GM10847 (cell line): ENCODE results near the gene VPS51.
A peak's percentile ranks its signal among the peaks of the same experiment; 100 is the strongest.

Experiments
- POLR2A ChIP-seq: IDR thresholded peaks from 2 replicates; pipeline ENCODE4 v1.6.1; 2011; ENCODE audit not compliant: insufficient read length; ENCODE audit errors: extremely low read depth

VPS51 gene

GRCh38 chr11:65065851-65066250, 30.2 kb upstream of the VPS51 start:
- no peak for TF ChIP-seq POLR2A

DNA sequence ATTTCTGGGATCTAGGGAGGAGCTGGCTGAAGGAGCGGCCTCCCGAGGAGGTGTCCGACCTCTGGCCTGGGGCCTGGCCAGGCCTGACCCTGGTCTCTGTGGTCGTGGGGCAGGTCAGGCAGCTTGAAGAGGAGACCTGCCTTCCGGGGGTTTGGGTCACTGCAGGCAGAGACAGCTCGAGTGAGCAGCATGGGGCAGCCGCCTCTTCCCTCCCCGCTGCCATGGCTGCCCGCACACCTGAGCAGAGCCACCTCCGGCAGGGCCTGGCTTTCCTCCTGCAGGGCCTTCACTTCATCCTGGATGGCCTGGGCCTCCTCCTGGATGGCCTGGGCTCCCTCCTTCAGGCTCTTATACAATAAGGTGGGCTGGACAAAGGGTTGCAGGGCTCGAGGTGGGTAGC, 29.7 kb upstream of the VPS51 start:
- TF ChIP-seq POLR2A: no peak

- TF ChIP-seq POLR2A: no peak
Measured at GRCh38 chr11:65066805-65067291, 29.2 kb upstream of the VPS51 start.

GRCh38 chr11:65067446-65067845, 28.6 kb upstream of the VPS51 start:
- no peak for TF ChIP-seq POLR2A

DNA sequence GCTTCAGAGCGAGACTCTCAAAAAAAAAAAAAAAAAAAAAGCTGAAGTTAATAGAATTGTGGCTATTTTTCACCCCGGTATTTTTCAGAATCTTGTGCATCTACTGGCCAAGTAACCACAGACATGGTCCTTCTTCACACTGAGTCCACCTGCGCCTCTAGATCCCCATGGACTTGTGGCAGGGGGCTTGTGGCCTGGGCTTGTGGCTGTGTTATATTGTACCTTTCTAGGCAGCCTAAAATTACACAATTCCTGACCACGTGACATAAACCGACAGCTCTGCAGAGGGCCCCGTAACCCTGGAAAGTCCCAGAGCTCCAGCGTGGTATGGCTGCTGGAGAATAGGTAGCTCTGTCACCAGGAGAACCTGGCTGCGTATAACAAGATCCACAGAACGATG, 26.8 kb upstream of the VPS51 start:
- TF ChIP-seq POLR2A: no peak

GRCh38 chr11:65071907-65072630, 23.9 kb upstream of the VPS51 start:
- TF ChIP-seq POLR2A: no peak

DNA sequence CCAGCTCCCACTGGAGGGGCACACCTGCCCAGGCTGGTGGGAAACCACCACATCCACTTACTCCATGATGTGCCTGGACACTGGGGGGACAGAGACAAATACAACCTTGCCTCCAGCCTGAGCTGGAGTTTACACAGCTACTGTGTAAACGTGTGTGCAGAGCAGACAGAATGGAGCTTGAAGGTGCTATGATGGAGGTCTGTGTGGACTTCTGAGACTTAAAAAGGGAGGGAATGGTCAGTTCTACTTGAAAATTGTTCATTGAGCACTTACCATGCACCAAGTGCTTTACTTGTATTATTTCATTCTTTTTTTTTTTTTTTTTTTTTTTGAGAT, 23.4 kb upstream of the VPS51 start:
- TF ChIP-seq POLR2A: no peak

DNA sequence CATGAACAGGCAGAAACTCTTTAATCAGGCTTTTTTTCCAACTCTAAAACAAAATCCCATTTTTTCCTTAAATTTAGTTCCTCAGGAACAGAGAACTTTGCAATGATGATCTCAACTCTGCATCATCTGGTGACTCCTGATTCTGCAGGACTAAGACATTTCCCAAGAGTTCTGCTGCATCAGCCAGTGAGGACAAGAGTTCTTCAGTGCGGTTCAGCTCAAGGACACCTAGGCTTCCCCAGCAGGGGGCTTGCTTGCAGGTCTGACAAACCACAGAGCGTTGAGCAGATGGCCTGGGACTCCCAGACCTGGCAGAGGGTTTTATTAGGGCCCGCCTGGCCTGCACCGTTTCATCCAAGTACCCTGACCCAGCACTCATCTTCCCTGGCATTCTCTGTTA, 18.6 kb upstream of the VPS51 start:
- no peak for TF ChIP-seq POLR2A

DNA sequence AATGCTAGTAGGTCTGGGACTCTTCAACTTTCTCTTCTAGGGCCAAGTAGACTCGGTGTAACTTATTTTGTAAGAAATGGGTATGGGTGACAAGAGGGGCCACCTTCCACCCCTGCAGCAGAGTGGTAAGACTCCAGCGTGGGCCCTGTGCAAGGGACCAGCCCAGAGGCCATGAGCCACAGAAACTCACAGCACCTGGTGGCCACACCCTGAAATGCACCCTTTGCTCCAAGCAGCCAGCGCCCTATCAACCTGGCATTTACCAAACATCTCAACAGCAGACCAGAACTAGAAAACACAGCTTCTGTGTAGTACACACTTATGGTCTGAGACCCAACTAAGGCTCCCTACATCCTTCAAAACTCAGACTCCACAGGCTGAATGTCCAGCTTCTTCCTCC, 17.9 kb upstream of the VPS51 start:
- no peak for TF ChIP-seq POLR2A

DNA sequence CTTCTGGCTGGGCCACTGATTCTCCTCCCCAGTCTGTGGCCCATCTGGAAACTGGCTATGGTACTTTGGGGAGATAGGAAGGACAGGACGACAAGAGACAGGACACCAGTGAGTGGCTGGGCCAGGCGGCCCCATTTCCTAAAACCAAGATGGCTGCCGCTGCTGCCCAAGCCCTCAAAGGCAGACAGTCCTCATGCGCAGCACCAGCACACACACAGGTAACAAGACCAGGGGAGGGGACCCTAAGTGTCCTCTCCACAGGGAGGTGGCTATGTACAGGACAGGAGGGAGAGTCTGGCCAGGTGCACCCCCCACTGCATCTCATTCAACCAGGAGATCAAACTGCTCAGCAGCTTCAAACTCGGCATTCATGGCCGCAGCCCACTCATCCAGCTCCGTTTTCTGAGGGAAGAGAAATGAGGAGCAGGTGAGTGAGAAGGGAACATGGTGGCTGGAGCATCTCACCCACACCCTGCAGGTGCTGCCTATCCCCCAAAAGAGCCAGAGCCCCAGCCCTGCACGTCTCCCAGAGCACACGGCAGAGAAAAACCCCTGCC, 17.1 kb upstream of the VPS51 start:
- no peak for TF ChIP-seq POLR2A

DNA sequence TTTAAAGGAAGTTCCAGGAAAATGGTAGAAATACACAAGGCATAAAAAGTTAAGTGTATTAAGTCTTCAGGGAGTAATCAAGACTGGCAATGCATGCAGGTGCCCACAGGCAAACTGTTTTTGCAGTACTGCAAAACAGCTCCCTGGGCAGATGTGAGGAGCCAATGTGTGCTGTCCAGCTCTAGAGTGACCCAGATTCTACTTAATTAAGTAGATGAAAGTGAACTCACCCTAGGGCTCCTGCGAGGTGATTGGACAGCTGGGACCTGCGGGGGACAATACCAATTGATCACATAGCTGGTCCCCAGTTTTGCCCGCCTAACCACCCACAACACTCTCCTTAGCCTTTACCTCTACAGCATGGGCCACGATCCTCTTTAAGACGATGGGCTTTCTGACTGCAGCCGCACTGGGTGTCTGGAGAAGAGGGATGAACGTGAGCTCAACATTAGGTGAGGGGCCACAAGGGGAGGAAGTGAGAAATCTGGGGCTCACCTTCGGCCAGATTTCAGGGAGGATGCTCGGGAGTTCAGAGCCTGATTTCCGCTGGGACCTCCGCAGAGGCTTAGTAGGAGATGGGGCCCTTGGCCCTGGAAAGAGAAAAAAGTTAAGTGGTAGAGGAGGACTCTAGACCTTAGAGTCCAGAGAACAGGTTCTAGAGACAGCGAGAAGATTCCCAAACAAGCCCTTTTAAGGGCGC, 12.7 kb upstream of the VPS51 start:
- no peak for TF ChIP-seq POLR2A

- TF ChIP-seq POLR2A: peak; percentile 68
Measured at GRCh38 chr11:65083834-65084597, 12.0 kb upstream of the VPS51 start, which contains the start of the genes CDCA5 and ZFPL1. Gene CDCA5, minus strand, starts transcription at chr11:65084040. Its CDS starts 62 bp downstream, at chr11:65083978. Gene ZFPL1, plus strand, starts transcription at chr11:65084222. Its CDS starts 477 bp downstream, at chr11:65084699.

- no peak for TF ChIP-seq POLR2A
Measured at GRCh38 chr11:65084598-65085375, 11.2 kb upstream of the VPS51 start.

- no peak for TF ChIP-seq POLR2A
Measured at GRCh38 chr11:65085446-65085845, 10.6 kb upstream of the VPS51 start.

- TF ChIP-seq POLR2A: no peak
Measured at GRCh38 chr11:65086809-65087208, 9.2 kb upstream of the VPS51 start.

- TF ChIP-seq POLR2A: no peak
Measured at GRCh38 chr11:65087216-65087615, 8.8 kb upstream of the VPS51 start.
